Measurements from ENCODE around the gene NPPA.
"Not testable (repeated sequence)": the region's sequence is repeated elsewhere in the genome, so short reads cannot be mapped to it uniquely, and the experiment has no call there.

NPPA gene

DNA sequence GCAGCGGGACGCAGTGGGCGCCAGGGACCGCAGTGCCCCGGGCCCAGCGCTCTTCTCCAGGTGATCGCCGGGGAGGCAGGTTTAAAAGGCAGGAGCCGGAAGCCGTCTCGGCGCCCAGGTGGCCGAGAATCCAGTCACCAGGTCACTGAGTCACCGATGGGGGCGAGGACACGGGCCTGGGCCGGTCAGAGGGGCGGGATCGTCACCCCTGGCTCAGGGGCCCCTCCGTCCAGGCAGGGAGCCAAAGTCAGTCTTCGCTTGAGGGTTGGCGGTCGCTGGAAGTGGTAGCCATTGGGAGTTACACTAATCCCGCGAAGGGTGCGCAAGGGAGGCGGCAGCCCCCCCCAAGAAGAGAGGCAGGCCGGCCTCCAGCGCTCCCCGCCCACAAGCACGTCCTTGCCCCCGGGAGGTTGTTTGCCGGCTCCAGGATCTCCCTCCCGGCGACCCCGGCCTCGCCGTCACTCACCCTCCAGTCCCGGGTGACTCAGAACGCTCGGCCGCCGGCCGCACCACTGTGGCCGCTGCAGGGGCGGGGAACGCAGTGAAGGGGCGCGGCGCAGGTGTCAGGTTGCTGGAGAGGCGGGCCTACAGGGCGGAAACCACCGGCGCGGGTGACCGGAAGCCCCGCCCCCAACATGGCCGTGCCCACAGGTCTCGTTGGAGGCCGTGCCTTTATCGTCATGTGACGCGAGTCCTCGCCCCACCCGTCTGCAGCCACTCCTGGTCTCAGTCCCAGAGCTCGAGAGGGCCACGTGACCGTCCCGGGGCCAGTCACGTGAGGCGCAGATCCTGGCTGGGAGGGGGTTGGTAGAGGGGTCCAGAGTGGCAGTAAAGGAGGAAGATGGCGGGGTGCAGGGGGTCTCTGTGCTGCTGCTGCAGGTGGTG, 41.9 kb downstream of the NPPA start, which contains the start of the genes CLCN6 and MTHFR:
Gene CLCN6 (plus strand): TSS at position 770 of the 885 bp plus-strand sequence. CDS start 72 bp downstream, at position 842.
Gene MTHFR (minus strand): TSS at position 543 of the 885 bp plus-strand sequence. CDS start 2,848 bp downstream, outside the sequence.
- DNase-seq, result peak; percentile 99

- DNase-seq, result no peak
These were observed 42.7 kb downstream of the NPPA start for GRCh38 chr1:11804666-11805421.

DNA sequence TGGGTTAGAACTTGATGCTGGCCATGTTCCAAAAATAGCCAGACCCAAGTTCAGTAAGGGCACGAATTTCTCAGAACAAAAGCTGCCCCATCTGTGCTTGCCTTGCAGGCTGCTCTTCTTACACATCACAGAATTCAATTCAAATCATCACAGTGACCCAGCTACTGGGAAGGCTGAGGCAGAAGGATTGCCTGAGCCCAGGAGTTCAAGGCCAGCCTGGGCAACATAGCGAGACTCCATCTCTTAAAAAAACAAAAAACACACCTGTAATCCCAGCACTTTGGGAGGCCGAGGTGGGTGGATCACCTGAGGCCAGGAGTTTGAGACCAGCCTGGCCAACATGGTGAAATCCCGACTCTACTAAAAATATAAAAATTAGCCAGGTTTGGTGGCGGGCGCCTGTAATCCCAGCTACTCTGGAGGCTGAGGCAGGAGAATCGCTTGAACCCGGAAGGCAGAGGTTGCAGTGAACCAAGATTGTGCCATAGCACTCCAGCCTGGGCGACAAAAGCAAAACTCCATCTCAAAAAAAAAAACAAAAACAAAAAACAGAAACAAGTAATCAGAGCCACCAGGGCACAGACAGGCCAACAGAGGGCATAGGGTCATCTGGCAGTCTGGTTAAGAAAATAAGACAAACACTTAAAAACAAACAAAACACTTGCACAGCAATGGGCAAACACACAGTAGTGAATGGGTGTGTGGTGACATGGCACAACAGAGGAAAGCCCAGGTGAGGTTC, 43.5 kb downstream of the NPPA start:
- DNase-seq, result not testable (repeated sequence)

DNA sequence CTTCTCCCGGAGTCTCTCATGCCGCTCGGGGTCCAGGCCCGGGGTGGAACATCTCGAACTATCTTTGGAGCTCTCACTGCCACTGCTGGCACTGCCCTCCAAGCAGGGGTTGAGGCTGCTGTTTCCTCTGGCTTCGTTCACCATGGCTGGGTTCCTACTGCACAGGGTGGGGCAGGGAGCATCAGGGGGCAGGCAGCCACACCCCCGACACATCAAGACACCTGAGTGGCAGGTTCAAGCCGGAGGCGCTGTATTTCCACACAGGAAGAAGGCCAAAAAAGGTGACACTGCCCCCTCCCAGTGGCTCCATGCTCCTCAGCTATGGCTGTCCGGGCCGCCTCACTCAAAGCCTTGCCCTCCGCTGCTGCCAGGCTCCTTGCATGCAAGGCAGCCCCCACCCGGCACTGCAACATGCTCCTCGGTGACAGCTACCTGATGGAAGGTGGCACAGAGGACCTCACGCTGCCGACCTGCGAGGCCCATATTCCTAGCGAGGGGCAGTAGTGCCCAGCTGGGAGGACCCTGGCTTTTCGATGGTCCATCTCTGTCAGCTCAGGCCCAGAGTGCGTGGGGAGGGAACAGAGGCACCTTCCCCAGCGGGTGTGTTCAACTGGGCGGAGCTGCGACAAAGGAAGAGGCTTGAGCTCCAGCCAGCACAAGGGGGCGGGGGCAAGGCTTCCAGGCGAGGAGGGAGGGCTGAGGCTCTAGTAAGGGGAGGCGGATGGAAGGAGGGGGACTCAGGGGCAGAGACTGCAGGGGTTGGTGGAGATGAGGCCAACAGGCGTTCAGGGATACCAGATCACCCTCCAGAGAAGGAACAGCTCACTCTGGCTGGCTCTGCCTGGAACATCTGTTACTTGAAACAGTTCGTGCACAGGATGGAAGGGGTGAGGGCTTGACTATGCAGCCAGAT, 44.4 kb downstream of the NPPA start:
- peak; percentile 81 for DNase-seq

- peak; percentile 31 for DNase-seq
These were observed 45.0 kb downstream of the NPPA start for GRCh38 chr1:11802616-11802972.

DNA sequence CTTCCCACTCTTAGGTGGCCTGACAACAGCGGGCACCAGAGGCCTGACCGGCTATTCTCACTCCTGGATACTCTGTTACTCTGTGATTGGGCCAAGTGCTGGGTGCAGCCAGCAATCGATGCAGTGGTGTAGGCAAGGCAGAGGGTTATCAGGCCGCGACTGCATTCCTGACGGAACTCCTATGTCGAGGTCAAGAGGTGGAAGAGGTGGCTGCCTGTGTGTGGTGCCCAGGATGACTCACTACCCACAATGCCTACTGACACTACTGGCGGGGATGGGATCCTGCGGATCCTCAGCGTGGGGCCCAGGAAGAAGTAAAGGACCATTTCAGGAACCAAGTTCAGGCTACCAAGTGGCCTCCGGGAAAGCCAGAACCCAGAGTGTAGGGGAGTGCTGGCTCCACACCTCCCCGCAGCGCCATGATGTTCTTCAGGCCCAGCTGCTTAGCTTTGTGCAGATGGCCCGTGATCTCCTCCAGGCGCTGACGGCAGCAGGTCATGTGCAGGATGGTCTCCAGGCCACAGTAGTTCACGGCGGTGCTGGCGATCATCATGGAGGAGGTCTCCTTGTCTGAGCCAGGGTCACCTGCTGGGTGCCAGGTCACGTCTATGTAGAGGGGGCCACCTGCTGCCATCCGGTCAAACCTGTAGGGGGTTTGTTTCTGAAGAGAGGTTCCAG, 46.7 kb downstream of the NPPA start:
- no peak for DNase-seq

DNA sequence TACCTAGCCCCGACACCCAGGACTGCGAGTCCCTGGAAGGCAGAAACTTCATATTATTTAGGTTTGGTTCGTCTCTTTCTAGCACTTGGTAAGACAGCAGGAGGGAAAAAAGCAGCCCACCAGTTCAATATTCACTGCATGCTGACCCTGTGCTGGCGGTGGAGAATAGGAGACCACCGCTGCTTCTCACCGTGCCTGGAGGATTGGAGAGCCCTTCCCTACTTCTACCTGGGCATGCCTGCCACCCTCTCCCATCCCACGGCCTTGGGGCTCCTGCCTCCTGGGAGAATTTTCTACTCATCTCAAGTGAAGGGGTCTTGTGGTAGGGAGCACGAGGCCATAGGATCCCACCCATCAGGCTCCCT, 47.2 kb downstream of the NPPA start:
- DNase-seq, result no peak

DNA sequence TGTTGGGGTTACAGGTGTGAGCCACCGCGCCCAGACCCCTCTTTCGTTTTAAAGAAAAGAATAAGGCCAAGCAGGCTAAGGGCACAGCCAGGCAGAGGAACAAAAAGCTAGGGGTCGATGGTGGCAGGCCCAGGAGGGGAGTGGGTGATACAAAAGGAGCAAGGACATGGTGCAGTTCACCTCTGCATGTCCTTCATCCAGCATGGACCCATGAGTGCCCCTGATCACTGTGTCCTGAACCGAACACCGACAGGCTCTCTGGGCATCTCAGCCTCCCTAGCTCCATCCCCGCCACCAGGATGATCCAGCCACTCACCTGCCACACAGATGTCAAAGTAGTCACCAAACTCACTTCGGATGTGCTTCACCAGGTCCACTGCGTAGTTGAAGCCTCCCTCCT, 47.7 kb downstream of the NPPA start:
- no peak for DNase-seq

DNA sequence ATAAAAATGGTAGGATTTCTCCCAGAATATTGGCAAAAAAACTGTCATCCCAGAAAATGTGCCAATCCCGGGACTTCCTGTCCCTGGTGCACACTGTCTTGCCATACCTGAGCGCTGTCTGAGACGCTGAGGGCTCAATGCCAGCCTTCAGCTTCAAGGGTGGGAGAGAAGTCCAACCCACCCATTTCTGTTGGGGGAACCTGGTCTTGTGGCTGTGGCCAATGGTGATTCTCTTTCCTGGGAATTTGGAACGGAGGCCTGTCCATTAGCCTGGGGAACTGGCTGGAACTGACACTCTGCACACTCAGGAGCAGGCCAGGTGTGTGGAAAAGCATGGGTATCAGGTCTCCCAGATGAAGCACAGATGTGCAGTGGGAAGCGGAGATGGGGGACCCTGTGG, 48.5 kb downstream of the NPPA start:
- no peak for DNase-seq

DNA sequence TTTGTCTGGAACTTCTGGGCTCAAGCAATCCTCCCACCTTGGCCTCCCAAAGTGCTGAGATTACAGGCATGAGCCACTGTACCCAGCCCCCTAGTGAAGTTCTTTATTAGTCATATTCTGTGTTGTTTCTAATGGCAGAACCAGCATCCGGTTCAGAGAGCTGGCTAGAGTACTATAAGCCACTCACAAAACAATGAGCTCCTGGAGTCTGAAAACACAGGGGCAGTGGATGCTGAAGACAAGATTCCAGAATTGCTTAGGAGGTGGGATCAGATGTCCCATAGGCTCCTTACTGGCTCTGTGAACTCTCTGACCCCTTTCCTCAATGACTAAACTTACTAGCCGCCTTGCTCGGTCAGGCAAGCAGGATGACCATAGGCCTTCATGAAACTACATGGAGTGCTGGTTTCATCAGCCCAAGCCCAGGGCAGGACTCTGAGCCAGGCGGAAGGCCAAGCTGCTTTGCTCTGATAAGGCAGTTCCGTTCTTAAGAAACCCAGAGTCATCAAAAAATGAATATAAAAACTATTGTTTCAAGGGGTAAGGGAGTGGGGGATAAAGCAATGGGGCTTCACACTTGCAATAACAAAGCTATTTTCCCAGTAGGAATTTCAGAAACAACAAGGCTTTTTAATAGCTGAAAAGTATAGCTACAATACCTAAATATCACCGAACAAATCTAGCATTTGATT, 49.9 kb downstream of the NPPA start:
- no peak for DNase-seq

GRCh38 chr1:11796036-11796828, 51.4 kb downstream of the NPPA start:
- no peak for DNase-seq
